Measurements from ENCODE around the gene DBNDD2.

The DBNDD2 gene

DNA sequence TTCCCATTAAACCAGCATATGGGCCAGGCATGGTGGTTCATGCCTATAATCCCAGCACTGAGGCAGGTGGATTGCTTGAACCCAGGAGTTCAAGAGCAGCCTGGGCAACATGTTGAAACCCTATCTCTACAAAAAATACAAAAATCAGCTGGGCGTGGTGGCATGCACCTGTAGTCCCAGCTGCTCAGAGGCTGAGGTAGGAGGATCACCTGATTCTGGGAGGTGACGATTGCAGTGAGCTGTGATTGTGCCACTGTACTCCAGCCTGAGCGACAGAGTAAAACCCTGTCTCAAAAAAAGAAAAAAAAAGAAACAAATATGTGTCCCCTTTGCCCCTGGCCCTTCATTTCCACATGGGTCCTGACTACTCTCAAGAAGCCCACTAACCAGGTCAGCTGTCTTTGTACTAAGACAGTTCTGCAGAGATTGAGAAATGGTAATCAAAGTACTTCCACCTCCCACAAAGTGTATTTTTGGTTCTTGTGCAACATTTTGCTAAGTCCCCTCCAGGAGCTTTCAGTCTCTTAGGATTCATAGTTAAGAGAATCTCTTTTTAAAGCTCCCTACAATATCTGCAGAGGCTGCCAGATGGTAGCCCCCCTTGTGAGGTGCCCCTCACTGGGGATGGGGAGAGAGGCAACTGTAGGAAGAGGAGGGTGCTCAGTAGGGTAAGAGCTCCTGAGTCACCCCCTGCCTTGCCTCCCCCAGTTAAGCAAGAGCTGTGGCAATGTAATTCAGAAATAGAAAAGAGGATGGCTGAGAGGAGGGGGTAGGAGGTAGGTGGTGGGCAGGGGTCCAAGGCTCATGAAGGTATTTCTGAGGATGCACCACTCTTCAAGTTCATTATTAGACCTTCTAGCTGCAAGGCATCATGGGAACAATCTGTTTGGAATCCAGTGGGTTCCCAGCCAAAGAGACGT, 44.9 kb downstream of the DBNDD2 start:
- no peak for DNase-seq

DNA sequence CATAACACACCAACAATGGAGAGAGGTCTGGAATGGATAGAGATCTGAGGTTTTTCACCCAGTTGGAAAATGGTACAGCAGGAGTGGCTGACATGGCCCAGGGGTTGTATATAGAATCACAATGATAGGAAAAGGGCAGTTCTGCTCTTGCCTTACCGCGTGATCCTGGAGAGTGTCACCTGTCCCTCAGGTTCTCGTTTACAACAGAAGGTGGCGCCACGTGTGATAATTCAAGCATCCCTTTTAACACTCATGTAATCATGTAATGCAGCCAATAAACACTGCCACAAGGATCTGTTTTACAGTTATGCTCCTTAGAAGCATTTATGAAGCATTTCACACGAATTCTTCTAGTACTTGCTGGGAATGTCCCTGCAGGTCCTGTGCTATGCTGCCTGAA, 48.5 kb downstream of the DBNDD2 start:
- DNase-seq = peak; percentile 63

DNA sequence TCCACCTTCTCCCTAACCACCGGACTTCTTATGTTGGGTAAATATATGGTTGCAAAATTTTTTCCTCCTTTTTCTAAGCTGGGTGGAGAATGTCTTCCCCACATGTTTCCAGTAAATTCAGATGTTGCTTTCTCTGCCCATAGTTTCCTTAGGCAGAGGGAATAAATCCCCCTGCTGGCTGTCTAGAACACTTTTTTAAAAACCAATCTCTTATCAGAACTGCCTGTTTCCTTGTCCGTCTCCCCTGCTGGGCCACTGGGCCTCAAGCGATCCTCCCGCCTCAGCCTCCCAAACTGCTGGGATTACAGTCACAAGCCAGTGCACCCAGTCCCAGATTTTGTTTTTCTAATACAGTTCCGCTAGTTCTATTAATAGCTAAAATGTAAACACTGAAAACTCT, 51.5 kb downstream of the DBNDD2 start:
- DNase-seq = no peak

Measured in activated CD8-positive, alpha-beta memory T cell treated with anti-CD3 and anti-CD28 coated beads, Interleukin-2, amount 50 U/mL, for 48 hours (primary cell).